Thoracic aorta (tissue), 2 donors: Measurements from ENCODE around the gene KPNA2. TPM values are rescaled to one million over a fixed set of nuclear protein-coding genes. Genes with fewer than 3 reads are reported as not detected.
"Not testable (repeated sequence)": the region's sequence is repeated elsewhere in the genome, so short reads cannot be mapped to it uniquely, and the experiment has no call there.

Source experiments
- ATAC-seq: fragments of 150-250 bp; one replicate; pipeline ENCODE4 v1.8.0; 2017; ENCODE audit warnings: low read depth; ENCODE audit not compliant: insufficient number of reproducible peaks, low FRiP score
- DNase-seq: peaks from one replicate; pipeline ENCODE4 v3.0.0-alpha.2; 2020; ENCODE audit warnings: low spot score
- H3K27ac ChIP-seq, 2 donors: fragments of 200-600 bp; sonication (generic); 1 replicate in 1 of 2; 2 replicates in 1 of 2; pipeline ENCODE4 v1.5.1; 2016; ENCODE audit warnings: mild to moderate bottlenecking in 2 of 2, moderate library complexity in 2 of 2
- H3K27me3 ChIP-seq: fragments of 200-600 bp; sonication (generic); replicated peaks from 2 replicates; pipeline ENCODE4 v1.6.0; 2016; ENCODE audit warnings: mild to moderate bottlenecking; ENCODE audit not compliant: insufficient read depth
- H3K36me3 ChIP-seq: fragments of 200-600 bp; sonication (generic); one replicate; pipeline ENCODE4 v1.5.1; 2016
- H3K4me1 ChIP-seq, 2 donors: fragments of 200-600 bp; sonication (generic); 1 replicate in 1 of 2; 2 replicates in 1 of 2; pipeline versions ENCODE4 v1.5.1 to v1.6.0; 2016; ENCODE audit warnings: low read depth in 2 of 2, mild to moderate bottlenecking in 1 of 2; ENCODE audit not compliant: control insufficient read depth in 1 of 2
- H3K4me3 ChIP-seq: fragments of 200-600 bp; sonication (generic); 2 replicates; pipeline ENCODE4 v1.5.1; 2016; ENCODE audit warnings: mild to moderate bottlenecking
- H3K9me3 ChIP-seq: fragments of 200-600 bp; sonication (generic); 2 replicates; pipeline ENCODE4 v1.5.1; 2016
- total RNA-seq, 2 donors: library from RNA; depleted of rRNA; stranded (reverse); fragments of >200 nt; gene quantifications; one replicate each; pipeline versions ENCODE4 v1.1.0 to v1.2.3, GENCODE V29; 2016
- TF ChIP-seq, protein P1 (sequence below): fragments of 200-600 bp; sonication (generic); IDR thresholded peaks from one replicate; pipeline ENCODE4 v1.5.1; 2019; ENCODE audit warnings: antibody characterized with exemption

The KPNA2 gene
- total RNA-seq, 2 donors from 2014 or later: 11.9 to 29.9 TPM

GRCh38 chr17:68061512-68062313, 26.2 kb downstream of the KPNA2 start:
- Histone ChIP-seq H3K9me3 (no peaks in the 10 kb centered on the region), H3K27ac (no peak overlapping the region), H3K4me1 (no peaks in the 10 kb centered on the region), H3K36me3 (no peaks in the 10 kb centered on the region), H3K27me3 (no peaks in the 10 kb centered on the region), H3K4me3 (no peak overlapping the region)
- ATAC-seq (no peak), DNase-seq (no peak)
- TF ChIP-seq, protein P1, sequence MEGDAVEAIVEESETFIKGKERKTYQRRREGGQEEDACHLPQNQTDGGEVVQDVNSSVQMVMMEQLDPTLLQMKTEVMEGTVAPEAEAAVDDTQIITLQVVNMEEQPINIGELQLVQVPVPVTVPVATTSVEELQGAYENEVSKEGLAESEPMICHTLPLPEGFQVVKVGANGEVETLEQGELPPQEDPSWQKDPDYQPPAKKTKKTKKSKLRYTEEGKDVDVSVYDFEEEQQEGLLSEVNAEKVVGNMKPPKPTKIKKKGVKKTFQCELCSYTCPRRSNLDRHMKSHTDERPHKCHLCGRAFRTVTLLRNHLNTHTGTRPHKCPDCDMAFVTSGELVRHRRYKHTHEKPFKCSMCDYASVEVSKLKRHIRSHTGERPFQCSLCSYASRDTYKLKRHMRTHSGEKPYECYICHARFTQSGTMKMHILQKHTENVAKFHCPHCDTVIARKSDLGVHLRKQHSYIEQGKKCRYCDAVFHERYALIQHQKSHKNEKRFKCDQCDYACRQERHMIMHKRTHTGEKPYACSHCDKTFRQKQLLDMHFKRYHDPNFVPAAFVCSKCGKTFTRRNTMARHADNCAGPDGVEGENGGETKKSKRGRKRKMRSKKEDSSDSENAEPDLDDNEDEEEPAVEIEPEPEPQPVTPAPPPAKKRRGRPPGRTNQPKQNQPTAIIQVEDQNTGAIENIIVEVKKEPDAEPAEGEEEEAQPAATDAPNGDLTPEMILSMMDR: no peak

- DNase-seq, ATAC-seq, H3K27ac ChIP-seq, H3K4me1 ChIP-seq, H3K36me3 ChIP-seq, H3K4me3 ChIP-seq, H3K9me3 ChIP-seq, H3K27me3 ChIP-seq: not testable (repeated sequence)
These were observed 29.8 kb downstream of the KPNA2 start for GRCh38 chr17:68065366-68065765.

GRCh38 chr17:68068512-68068911, 33.0 kb downstream of the KPNA2 start:
- DNase-seq, ATAC-seq, H3K4me1 ChIP-seq, H3K27ac ChIP-seq, H3K4me3 ChIP-seq, H3K36me3 ChIP-seq, H3K27me3 ChIP-seq, H3K9me3 ChIP-seq: not testable (repeated sequence)

- not testable (repeated sequence) for H3K9me3 ChIP-seq, H3K4me3 ChIP-seq, DNase-seq, H3K36me3 ChIP-seq, H3K27me3 ChIP-seq, H3K4me1 ChIP-seq
- ATAC-seq: peak; percentile 50
- peak overlapping the region in 1 of 2 donors; percentile 41 for H3K27ac ChIP-seq
These were observed 35.3 kb downstream of the KPNA2 start for GRCh38 chr17:68070582-68071444.

- Histone ChIP-seq H3K27ac (no peak overlapping the region), H3K36me3 (no peaks in the 10 kb centered on the region), H3K27me3 (no peaks in the 10 kb centered on the region), H3K9me3 (no peaks in the 10 kb centered on the region), H3K4me1 (no peaks in the 10 kb centered on the region), H3K4me3 (no peak overlapping the region)
- DNase-seq: no peak
- no peak for ATAC-seq
- TF ChIP-seq, protein P1: no peak
These were observed 38.7 kb downstream of the KPNA2 start for GRCh38 chr17:68074279-68074678.

DNA sequence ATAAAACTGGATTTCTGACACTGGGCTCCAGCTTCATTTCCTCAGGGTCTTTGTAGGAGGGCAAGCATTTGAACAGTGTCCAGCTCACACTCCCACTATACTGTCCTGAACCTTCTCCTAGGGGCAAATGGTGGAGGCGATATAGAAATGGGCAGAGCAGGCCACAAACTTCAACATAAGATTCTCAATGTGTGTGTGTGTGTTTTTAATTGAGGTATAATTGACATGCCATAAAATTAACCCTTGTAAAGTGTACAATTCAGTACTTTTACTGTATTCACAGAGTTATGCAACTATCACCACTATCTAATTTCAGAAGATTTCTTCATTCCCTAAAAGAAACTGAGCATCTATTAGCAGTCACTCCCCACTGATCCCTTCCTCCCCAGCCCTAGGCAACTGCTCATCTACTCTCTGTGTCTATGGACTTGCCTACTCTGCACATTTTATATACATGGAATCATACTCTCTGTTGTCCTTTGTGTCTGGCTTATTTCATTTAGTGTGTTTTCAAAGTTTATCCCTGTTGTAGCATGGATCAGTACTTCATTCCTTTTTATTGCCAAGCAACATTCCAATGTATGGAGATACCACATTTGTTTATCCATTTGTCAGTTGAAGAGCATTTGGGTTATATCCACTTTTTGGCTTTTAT, 40.5 kb downstream of the KPNA2 start:
- H3K4me3 ChIP-seq, H3K27me3 ChIP-seq, DNase-seq, H3K36me3 ChIP-seq, H3K9me3 ChIP-seq, H3K27ac ChIP-seq, H3K4me1 ChIP-seq, ATAC-seq: not testable (repeated sequence)

GRCh38 chr17:68077498-68077897, 42.0 kb downstream of the KPNA2 start:
- H3K9me3 ChIP-seq, H3K36me3 ChIP-seq, H3K4me1 ChIP-seq, ATAC-seq, H3K27me3 ChIP-seq, DNase-seq, H3K27ac ChIP-seq, H3K4me3 ChIP-seq: not testable (repeated sequence)
